Measurements from ENCODE around the gene SLC36A3. TPM values are rescaled to one million over a fixed set of nuclear protein-coding genes. Genes with fewer than 3 reads are reported as not detected.

The SLC36A3 gene
- total RNA-seq, 1 experiment from 2014 or later: not detected

- in situ Hi-C loops (cut with HindIII; ENCODE audit: low pct_unique_long_range_greater_than_20kb, low sequenced_read_pairs): no loop called here
- no peak for DNase-seq (ENCODE audit: low read depth, low spot score)
These were observed 72.2 kb downstream of the SLC36A3 start for GRCh38 chr5:151231359-151231758.

GRCh38 chr5:151230048-151230680 is 73.4 kb downstream of the SLC36A3 start:
- DNase-seq (ENCODE audit: low read depth, low spot score): no peak
- in situ Hi-C loops (cut with HindIII; ENCODE audit: low pct_unique_long_range_greater_than_20kb, low sequenced_read_pairs): no loop called here

- in situ Hi-C loops (cut with HindIII; ENCODE audit: low pct_unique_long_range_greater_than_20kb, low sequenced_read_pairs): no loop called here
- no peak for DNase-seq (ENCODE audit: low read depth, low spot score)
These were observed 74.6 kb downstream of the SLC36A3 start for GRCh38 chr5:151228986-151229385.

DNA sequence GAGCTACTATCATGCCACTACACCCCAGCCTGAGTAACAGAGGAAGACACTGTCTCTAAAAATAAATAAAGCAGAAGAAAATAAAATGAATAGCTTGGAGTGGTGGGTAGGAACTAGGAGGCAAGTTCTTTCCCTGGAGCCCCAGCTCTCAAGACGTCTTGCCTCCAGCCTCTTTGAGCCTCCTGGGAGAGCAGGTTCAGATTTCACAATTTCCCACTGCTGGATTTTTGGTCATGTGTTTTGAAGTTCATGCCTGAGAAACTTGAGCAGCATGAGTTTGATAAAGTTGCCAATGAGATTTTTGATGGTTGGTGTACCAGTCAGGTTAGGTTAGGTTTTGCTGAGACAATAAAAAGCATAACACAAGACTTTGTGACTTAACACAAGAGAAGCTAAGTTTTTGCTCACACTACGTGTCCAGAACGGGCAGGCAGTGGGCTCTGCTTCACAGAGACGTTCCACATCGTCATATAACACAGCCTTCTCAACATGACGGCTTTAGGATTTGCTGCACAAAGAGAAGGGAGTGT is 75.6 kb downstream of the SLC36A3 start:
- in situ Hi-C loops (cut with HindIII; ENCODE audit: low pct_unique_long_range_greater_than_20kb, low sequenced_read_pairs): no loop called here
- no peak for DNase-seq (ENCODE audit: low read depth, low spot score)

Other genes starting within 250 kb of the SLC36A3 start
- gene TNIP1, start 222.7 kb downstream of the SLC36A3 start, total RNA-seq (2014; rRNA removed; shearing (Covaris generic)): 40.4 and 43.9 TPM in 2 replicates
- gene ANXA6, start 146.0 kb downstream of the SLC36A3 start, total RNA-seq (2014; rRNA removed; shearing (Covaris generic)): 79.9 and 88.4 TPM in 2 replicates
- gene CCDC69, start 79.7 kb downstream of the SLC36A3 start, total RNA-seq (2014; rRNA removed; shearing (Covaris generic)): 1.1 TPM in 2 replicates
- gene GM2A, start 50.6 kb downstream of the SLC36A3 start, total RNA-seq (2014; rRNA removed; shearing (Covaris generic)): 93.4 and 96.2 TPM in 2 replicates
- gene SLC36A2, start 43.8 kb upstream of the SLC36A3 start, total RNA-seq (2014; rRNA removed; shearing (Covaris generic)): not detected in 2 replicates
- gene SLC36A1, start 143.8 kb upstream of the SLC36A3 start, total RNA-seq (2014; rRNA removed; shearing (Covaris generic)): 5.4 and 6.7 TPM in 2 replicates

Measured in SK-MEL-5 (cell line).